GM10248 (cell line): Measurements from ENCODE around the gene SPEM2.
A peak's percentile ranks its signal among the peaks of the same experiment; 100 is the strongest.

Experiments
- CTCF ChIA-PET: fragments of 300-600 bp; sonication (Branson Sonifier 250); formaldehyde crosslinking; extraction: SDS; loops from one replicate; lab custom pipeline; 2021; ENCODE audit warnings: antibody characterized with exemption; lab: Yijun Ruan, JAX
- POLR2A ChIA-PET: fragments of 350-650 bp; sonication (Branson Sonifier 250); formaldehyde crosslinking; extraction: SDS; loops from one replicate; lab custom pipeline; 2020; ENCODE audit warnings: antibody characterized with exemption; lab: Yijun Ruan, JAX
- DNase-seq: peaks from one replicate; pipeline ENCODE4 v3.0.0; 2012; ENCODE audit errors: extremely low spot score
- TF ChIP-seq, protein P1 (sequence below): IDR thresholded peaks from 2 replicates; pipeline ENCODE4 v1.5.1; 2012; ENCODE audit warnings: mild to moderate bottlenecking, low read depth; ENCODE audit errors: extremely low read depth, missing control alignments, control extremely low read depth

SPEM2 gene

GRCh38 chr17:7438656-7439460 lies 13.4 kb downstream of the SPEM2 start:
- DNase-seq = no peak
- TF ChIP-seq, protein P1, sequence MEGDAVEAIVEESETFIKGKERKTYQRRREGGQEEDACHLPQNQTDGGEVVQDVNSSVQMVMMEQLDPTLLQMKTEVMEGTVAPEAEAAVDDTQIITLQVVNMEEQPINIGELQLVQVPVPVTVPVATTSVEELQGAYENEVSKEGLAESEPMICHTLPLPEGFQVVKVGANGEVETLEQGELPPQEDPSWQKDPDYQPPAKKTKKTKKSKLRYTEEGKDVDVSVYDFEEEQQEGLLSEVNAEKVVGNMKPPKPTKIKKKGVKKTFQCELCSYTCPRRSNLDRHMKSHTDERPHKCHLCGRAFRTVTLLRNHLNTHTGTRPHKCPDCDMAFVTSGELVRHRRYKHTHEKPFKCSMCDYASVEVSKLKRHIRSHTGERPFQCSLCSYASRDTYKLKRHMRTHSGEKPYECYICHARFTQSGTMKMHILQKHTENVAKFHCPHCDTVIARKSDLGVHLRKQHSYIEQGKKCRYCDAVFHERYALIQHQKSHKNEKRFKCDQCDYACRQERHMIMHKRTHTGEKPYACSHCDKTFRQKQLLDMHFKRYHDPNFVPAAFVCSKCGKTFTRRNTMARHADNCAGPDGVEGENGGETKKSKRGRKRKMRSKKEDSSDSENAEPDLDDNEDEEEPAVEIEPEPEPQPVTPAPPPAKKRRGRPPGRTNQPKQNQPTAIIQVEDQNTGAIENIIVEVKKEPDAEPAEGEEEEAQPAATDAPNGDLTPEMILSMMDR = no peak
- ChIA-PET CTCF (interaction anchor here (0.6 to 5.3 kb wide), 6 partner anchors 13 to 121 kb away, joined by 3 to 43 read pairs (median 17); partner anchors contain the start of genes SENP3, SPEM2, TMEM95 and TNFSF13), POLR2A (interaction anchor here (0.6 to 1.2 kb wide), 3 partner anchors 45 to 135 kb away, joined by 3 to 8 read pairs (median 3); partner anchors contain the start of gene POLR2A)

- POLR2A ChIA-PET = interaction anchor here (0.9 to 2.1 kb wide), 3 partner anchors 9 to 45 kb away, joined by 4 to 12 read pairs (median 7); partner anchors contain the start of gene POLR2A
- CTCF ChIA-PET = interaction anchor here (1.2 to 4.5 kb wide), 5 partner anchors 13 to 121 kb away, joined by 3 to 20 read pairs (median 7); partner anchors contain the start of genes SENP3 and SPEM2
- TF ChIP-seq, protein P1 = no peak
- no peak for DNase-seq
These were observed 14.2 kb downstream of the SPEM2 start, which contains the start of gene FGF11 for GRCh38 chr17:7439462-7440112. Gene FGF11 (plus strand): TSS chr17:7439512. CDS start chr17:7439621, 109 bp downstream.

DNA sequence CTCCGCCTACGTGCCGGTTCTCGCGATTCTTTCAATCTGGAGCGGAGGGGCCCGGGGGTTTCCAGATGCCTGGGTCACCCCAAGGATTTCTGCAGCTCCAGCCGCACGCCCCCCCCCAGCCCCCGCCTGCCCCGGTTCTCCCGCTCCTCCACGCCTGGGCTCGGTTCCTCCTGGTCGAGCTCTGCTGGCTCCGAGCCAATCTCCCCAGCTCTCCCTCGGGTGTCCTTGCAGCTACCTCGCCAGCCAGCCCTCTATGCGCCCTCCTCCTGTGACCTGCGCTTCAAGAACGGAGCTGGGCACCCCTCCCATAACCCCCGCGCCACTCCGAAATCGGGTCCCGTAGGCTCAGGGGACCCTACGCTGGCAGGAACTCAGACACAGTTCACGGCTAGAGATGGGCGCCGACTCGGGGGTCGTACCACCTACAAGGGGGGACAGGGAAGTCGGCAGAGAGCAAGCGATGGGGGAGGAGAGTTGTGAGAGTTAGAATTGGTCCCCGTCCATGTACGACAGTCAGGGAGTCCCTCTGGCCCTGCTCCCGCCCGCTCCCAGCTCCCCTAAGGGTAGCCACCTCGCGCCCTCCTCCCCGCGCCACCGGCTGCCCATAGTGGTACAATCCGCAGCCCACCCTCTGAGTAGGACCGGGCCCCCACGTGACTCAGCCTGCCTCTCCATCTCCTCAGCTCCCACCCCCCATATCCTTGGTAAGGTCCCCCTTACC lies 14.9 kb downstream of the SPEM2 start:
- POLR2A ChIA-PET = interaction anchor here (0.9 to 2.1 kb wide), 4 partner anchors 10 to 45 kb away, joined by 4 to 12 read pairs (median 6); partner anchors contain the start of gene POLR2A
- CTCF ChIA-PET = interaction anchor here (0.9 to 4.5 kb wide), 8 partner anchors 12 to 120 kb away, joined by 3 to 20 read pairs (median 3); partner anchors contain the start of genes SENP3, SPEM1 and SPEM2
- TF ChIP-seq, protein P1 = no peak
- peak; percentile 76 for DNase-seq

DNA sequence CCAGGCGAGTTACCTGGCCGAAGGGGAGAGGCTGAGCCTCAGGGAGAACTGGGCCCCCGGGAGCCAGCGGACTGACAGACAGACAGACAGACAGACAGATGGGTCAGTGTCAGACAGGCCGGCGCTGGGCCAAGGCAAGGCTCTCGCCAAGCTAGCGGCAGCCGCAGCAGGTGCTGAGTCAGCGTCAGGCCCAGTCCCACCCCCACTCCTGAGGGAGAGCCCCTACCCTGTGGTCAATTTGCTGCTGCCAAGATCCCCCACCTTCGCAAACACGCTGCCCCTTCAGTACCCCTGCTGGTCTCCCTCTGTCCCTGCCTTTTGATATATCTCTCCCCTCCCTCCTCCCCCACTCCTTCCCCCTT lies 15.4 kb downstream of the SPEM2 start:
- POLR2A ChIA-PET = interaction anchor here (0.6 to 2.1 kb wide), 5 partner anchors 8 to 45 kb away, joined by 3 to 12 read pairs (median 5); partner anchors contain the start of gene POLR2A
- TF ChIP-seq, protein P1 = no peak
- DNase-seq = peak; percentile 78
- CTCF ChIA-PET = interaction anchor here (0.9 to 4.5 kb wide), 10 partner anchors 11 to 120 kb away, joined by 3 to 20 read pairs (median 5); partner anchors contain the start of genes SENP3, SPEM1 and TMEM95

- ChIA-PET CTCF (interaction anchor here (0.9 to 4.5 kb wide), 10 partner anchors 11 to 119 kb away, joined by 3 to 20 read pairs (median 5); partner anchors contain the start of genes SENP3, SPEM1 and TMEM95), POLR2A (interaction anchor here (0.6 to 2.1 kb wide), 3 partner anchors 9 to 46 kb away, joined by 3 to 12 read pairs (median 4); partner anchors contain the start of gene POLR2A)
- TF ChIP-seq, protein P1 = no peak
- DNase-seq = no peak
These were observed 15.8 kb downstream of the SPEM2 start for GRCh38 chr17:7441266-7441665.
